Testis (tissue), 2 donors: ENCODE results near the gene CLCN6.

Experiments
- CTCF ChIP-seq, 3 experiments: fragments of 450-650 bp in 2 of 3; fragments of 200-600 bp in 1 of 3; sonication (generic) in 1 of 3; IDR thresholded peaks; one replicate each; pipeline ENCODE4 v1.5.1; 2016 to 2019; ENCODE audit warnings: antibody characterized with exemption in 3 of 3, mild to moderate bottlenecking in 2 of 3, moderate library complexity in 1 of 3
- POLR2A ChIP-seq: fragments of 450-650 bp; IDR thresholded peaks from one replicate; pipeline ENCODE4 v1.6.1; 2017; ENCODE audit warnings: antibody characterized with exemption, mild to moderate bottlenecking, moderate library complexity

GRCh38 chr1:11764115-11764514 is 41.9 kb upstream of the CLCN6 start:
- TF ChIP-seq CTCF (IDR thresholded peaks at IDR 0.05) = no peak
- no peak for TF ChIP-seq POLR2A
